HepG2 (cell line): ENCODE data around the gene CYP2C8. TPM values are rescaled to one million over a fixed set of nuclear protein-coding genes. Genes with fewer than 3 reads are reported as not detected.

Source experiments
- DNMT1 ChIP-seq: sonication (generic); formaldehyde crosslinking; IDR thresholded peaks from 2 replicates; pipeline ENCODE4 v1.5.1; 2020; ENCODE audit warnings: mild to moderate bottlenecking, missing genetic modification reagents
- REST ChIP-seq, 2 experiments: IDR thresholded peaks; 2 replicates each; pipeline ENCODE4 v1.6.1; 2011 to 2012; ENCODE audit warnings: low read length in 2 of 2, borderline replicate concordance in 1 of 2, low read depth in 1 of 2, mild to moderate bottlenecking in 1 of 2, moderate library complexity in 1 of 2
- RFXAP ChIP-seq: sonication (generic); formaldehyde crosslinking; IDR thresholded peaks from 2 replicates; pipeline ENCODE4 v1.4.0; 2020; ENCODE audit warnings: missing genetic modification reagents, borderline replicate concordance
- SOX13 ChIP-seq, 3 experiments: fragments of 450-650 bp in 1 of 3; sonication (generic) in 1 of 3; formaldehyde crosslinking in 1 of 3; IDR thresholded peaks in 2 of 3; conservative IDR thresholded peaks in 1 of 3; 2 replicates each; pipeline versions ENCODE4 v1.5.0 to v1.6.1; 2016 to 2020; ENCODE audit warnings: antibody characterized with exemption in 1 of 3, mild to moderate bottlenecking in 1 of 3, missing compliant biosample characterization in 1 of 3, missing genetic modification reagents in 1 of 3, moderate library complexity in 1 of 3
- ZBTB7A ChIP-seq: sonication (generic); formaldehyde crosslinking; IDR thresholded peaks from 2 replicates; pipeline ENCODE4 v1.8.0; 2022; ENCODE audit warnings: mild to moderate bottlenecking, missing genetic modification reagents
- ZNF160 ChIP-seq: sonication (generic); formaldehyde crosslinking; IDR thresholded peaks from 2 replicates; pipeline ENCODE4 v1.8.0; 2022; ENCODE audit warnings: mild to moderate bottlenecking, inconsistent platforms, missing genetic modification reagents
- ZNF510 ChIP-seq: sonication (generic); formaldehyde crosslinking; IDR thresholded peaks from 2 replicates; pipeline ENCODE4 v1.4.0; 2020; ENCODE audit warnings: low read depth, mild to moderate bottlenecking, missing genetic modification reagents
- ZNF629 ChIP-seq: sonication (generic); formaldehyde crosslinking; conservative IDR thresholded peaks from 2 replicates; pipeline ENCODE4 v1.5.0; 2020; ENCODE audit warnings: missing genetic modification reagents
- polyA plus RNA-seq, 8 experiments: library from polyadenylated mRNA; depleted of rRNA in 3 of 8; stranded (reverse) in 7 of 8; unstranded in 1 of 8; fragments of >200 nt; fragmentation: Illumina TruSeq in 4 of 8; extraction: Trizol in 4 of 8; gene quantifications; 2 replicates each; pipeline versions ENCODE4 v1.2.1 to v1.2.3, GENCODE V29; 2011 to 2016; ENCODE audit warnings: low read depth in 4 of 8, missing spikeins in 1 of 8, mixed read lengths in 1 of 8; ENCODE audit not compliant: insufficient read depth in 1 of 8
- total RNA-seq, 5 experiments: library from RNA; depleted of rRNA; stranded (reverse); fragments of >200 nt; fragmentation: Illumina TruSeq; extraction: Trizol; gene quantifications; 2 replicates each; pipeline ENCODE4 v1.2.3, GENCODE V29; 2016; ENCODE audit warnings: low read depth in 1 of 5
- TF ChIP-seq, protein P1 (sequence below): sonication (generic); formaldehyde crosslinking; IDR thresholded peaks from 2 replicates; pipeline ENCODE4 v1.8.0; 2022; ENCODE audit warnings: mild to moderate bottlenecking, missing genetic modification reagents, moderate library complexity

CYP2C8 gene
- total and polyA plus RNA-seq, 2 of the 13 experiments (the other 11 are each of a cell fraction or from before 2014, with no cell fraction given) = 0.09 to 0.15 TPM

- TF ChIP-seq REST (IDR thresholded peaks at IDR 0.05; ENCODE audit: borderline replicate concordance in 1 of 2, low read depth in 1 of 2, low read length in 2 of 2) (no peak), DNMT1 (CRISPR knock-in tag) (no peak), ZNF629 (peak; percentile 58), SOX13 (IDR thresholded peaks at IDR 0.05) (no peak), SOX13 (CRISPR knock-in tag; conservative IDR thresholded peaks at IDR 0.05 in 1 of 2, IDR thresholded peaks at IDR 0.05 in 1 of 2) (0 out of 4 replicates have a peak, but pooled peaks of 1 of the 2 experiments have one; percentile 7), ZBTB7A (no peak), ZNF160 (CRISPR knock-in tag) (no peak), ZNF510 (CRISPR knock-in tag) (no peak), RFXAP (no peak)
- TF ChIP-seq, protein P1, sequence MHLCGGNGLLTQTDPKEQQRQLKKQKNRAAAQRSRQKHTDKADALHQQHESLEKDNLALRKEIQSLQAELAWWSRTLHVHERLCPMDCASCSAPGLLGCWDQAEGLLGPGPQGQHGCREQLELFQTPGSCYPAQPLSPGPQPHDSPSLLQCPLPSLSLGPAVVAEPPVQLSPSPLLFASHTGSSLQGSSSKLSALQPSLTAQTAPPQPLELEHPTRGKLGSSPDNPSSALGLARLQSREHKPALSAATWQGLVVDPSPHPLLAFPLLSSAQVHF (CRISPR knock-in tag) = no peak
These were observed 47.6 kb upstream of the CYP2C8 start (continued) for GRCh38 chr10:95116869-95117269.
